Kidney tubule cell (primary cell): ENCODE measurements around the gene HMCES.
A peak's percentile ranks its signal among the peaks of the same experiment; 100 is the strongest.

Experiments used
- DNase-seq: peaks from one replicate; pipeline ENCODE4 v3.0.0-alpha.2; 2018; ENCODE audit warnings: low spot score

Gene HMCES

GRCh38 chr3:129304146-129304961 is 25.7 kb downstream of the HMCES start:
- DNase-seq, result no peak

GRCh38 chr3:129304962-129305222 is 26.2 kb downstream of the HMCES start:
- no peak for DNase-seq

- peak; percentile 77 for DNase-seq
Observed at GRCh38 chr3:129305592-129306091, 27.0 kb downstream of the HMCES start.

GRCh38 chr3:129308636-129309035 is 30.0 kb downstream of the HMCES start:
- no peak for DNase-seq

- DNase-seq, result peak; percentile 65
Observed at GRCh38 chr3:129310111-129311011, 31.7 kb downstream of the HMCES start.

- no peak for DNase-seq
Observed at GRCh38 chr3:129311054-129311902, 32.6 kb downstream of the HMCES start.

- no peak for DNase-seq
Observed at GRCh38 chr3:129312021-129312639, 33.5 kb downstream of the HMCES start.

- no peak for DNase-seq
Observed at GRCh38 chr3:129312671-129313414, 34.2 kb downstream of the HMCES start.

- no peak for DNase-seq
Observed at GRCh38 chr3:129313415-129313664, 34.7 kb downstream of the HMCES start.

GRCh38 chr3:129313665-129314385 is 35.2 kb downstream of the HMCES start:
- peak; percentile 46 for DNase-seq

- DNase-seq, result peak; percentile 83
Observed at GRCh38 chr3:129314386-129315222, 35.9 kb downstream of the HMCES start.

- peak; percentile 48 for DNase-seq
Observed at GRCh38 chr3:129315223-129315997, 36.7 kb downstream of the HMCES start.

- no peak for DNase-seq
Observed at GRCh38 chr3:129315998-129316247, 37.3 kb downstream of the HMCES start.

- peak; percentile 85 for DNase-seq
Observed at GRCh38 chr3:129316248-129317013, 37.8 kb downstream of the HMCES start.

- no peak for DNase-seq
Observed at GRCh38 chr3:129317014-129317771, 38.5 kb downstream of the HMCES start.

GRCh38 chr3:129317848-129318247 is 39.2 kb downstream of the HMCES start:
- DNase-seq, result no peak

GRCh38 chr3:129318921-129319320 is 40.3 kb downstream of the HMCES start:
- no peak for DNase-seq

- no peak for DNase-seq
Observed at GRCh38 chr3:129320261-129320660, 41.6 kb downstream of the HMCES start.
